ENCODE results near the gene PGAM5.
"Not testable (repeated sequence)": the region's sequence is repeated elsewhere in the genome, so short reads cannot be mapped to it uniquely, and the experiment has no call there.

Gene PGAM5

DNA sequence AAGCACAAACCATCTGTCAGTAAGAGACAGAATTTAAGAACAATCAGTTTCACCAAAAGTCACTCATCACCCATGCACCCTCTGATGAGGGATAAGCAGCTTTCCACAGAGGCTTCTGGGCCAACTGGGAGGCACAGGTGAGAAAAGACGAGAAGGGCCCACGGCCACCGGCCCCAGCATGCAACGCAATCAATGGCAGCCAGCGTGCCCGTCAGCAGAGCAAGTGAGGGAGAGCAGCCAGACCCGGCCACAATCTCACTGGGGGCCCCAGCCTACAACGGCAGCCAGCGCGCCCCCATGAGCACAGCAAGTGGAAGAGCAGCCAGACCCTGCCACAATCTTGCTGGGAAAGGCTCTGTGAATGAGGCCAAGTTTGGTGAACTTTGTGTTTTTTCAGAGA is 37.7 kb downstream of the PGAM5 start:
- no peak for DNase-seq (ENCODE audit: low read depth in 1 of 2, low spot score in 1 of 2)
- in situ Hi-C loops (cut with HindIII; ENCODE audit: low pct_unique_long_range_greater_than_20kb, low sequenced_read_pairs) = no loop called here
- TF ChIP-seq JUND (IDR thresholded peaks at IDR 0.05; ENCODE audit: low read depth) = no peak

DNA sequence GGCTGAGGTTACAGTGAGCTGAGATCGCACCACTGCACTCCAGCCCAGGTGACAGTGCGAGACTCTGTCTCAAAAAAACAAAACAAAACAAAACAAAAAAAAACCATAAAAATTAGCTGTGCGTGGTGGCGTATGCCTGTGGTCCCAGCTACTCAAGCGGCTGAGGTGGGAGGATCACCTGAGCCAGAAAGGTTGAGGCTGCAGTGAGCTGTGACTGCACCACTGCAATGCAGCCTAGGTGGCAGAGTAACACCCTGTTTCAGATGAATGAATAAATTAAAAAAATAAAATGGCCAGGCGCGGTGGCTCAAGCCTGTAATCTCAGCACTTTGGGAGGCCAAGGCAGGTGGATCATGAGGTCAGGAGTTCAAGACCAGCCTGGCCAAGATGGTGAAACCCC is 43.0 kb downstream of the PGAM5 start:
- in situ Hi-C loops (cut with HindIII; ENCODE audit: low pct_unique_long_range_greater_than_20kb, low sequenced_read_pairs); DNase-seq (ENCODE audit: low read depth in 1 of 2, low spot score in 1 of 2): not testable (repeated sequence)

GRCh38 chr12:132754160-132754932 is 43.7 kb downstream of the PGAM5 start:
- no peak for TF ChIP-seq JUND (IDR thresholded peaks at IDR 0.05; ENCODE audit: low read depth)
- no peak for DNase-seq (ENCODE audit: low read depth in 1 of 2, low spot score in 1 of 2)
- in situ Hi-C loops (cut with HindIII; ENCODE audit: low pct_unique_long_range_greater_than_20kb, low sequenced_read_pairs) = no loop called here

- in situ Hi-C loops (cut with HindIII; ENCODE audit: low pct_unique_long_range_greater_than_20kb, low sequenced_read_pairs); DNase-seq (ENCODE audit: low read depth in 1 of 2, low spot score in 1 of 2): not testable (repeated sequence)
Observed at GRCh38 chr12:132758825-132759224, 48.2 kb downstream of the PGAM5 start.

GRCh38 chr12:132759359-132759758 is 48.7 kb downstream of the PGAM5 start:
- in situ Hi-C loops (cut with HindIII; ENCODE audit: low pct_unique_long_range_greater_than_20kb, low sequenced_read_pairs) = no loop called here
- no peak for DNase-seq (ENCODE audit: low read depth in 1 of 2, low spot score in 1 of 2)
- no peak for TF ChIP-seq JUND (IDR thresholded peaks at IDR 0.05; ENCODE audit: low read depth)

DNA sequence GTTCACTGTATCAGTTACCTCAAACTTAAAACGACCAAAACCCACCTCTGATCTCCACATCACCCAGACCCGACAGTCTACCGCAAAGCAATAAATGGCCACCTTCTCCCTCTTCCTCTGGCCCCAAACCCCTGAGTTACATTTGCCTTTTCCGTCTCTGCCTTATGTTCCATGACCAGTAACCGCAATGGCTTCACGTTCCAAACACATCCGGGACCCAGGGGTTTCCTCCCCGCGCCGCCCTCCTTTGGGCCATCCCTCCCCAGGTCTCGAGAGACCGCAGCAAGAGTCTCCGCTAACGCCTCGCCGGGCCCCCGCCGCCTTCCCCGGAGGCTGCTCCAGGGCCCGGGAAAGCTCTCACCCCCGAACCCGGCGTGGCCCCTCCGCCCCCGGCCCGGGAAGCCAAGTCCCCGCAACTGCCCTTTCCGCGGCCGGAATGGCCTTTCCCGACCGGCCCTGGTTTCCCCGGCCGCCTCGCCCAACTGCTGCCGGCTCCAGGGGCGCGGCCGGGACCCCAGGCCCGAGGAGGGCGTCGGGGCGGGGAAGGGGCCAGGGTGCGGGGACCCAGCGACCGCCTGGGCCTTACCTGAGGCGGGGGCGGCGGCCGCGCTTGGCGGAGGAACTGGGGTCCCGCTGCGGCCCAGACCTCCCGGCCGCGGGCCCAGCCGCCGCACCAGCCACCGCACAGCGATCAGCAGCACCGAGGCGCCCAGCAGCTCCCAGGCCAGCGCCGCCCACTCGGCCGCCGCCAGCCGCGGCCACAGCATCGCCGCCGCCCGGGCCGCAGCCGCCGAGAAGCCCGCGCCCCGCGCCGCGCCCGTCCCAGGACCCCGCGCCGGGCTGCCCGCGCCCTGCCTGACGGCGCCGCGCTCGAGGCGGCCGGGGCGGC is 50.6 kb downstream of the PGAM5 start, which contains the start of gene ANKLE2:
Gene ANKLE2 (minus strand): TSS at position 801 of the 889 bp plus-strand sequence. CDS start 34 bp downstream, at position 767.
- in situ Hi-C loops (cut with HindIII; ENCODE audit: low pct_unique_long_range_greater_than_20kb, low sequenced_read_pairs) = no loop called here
- no peak for TF ChIP-seq JUND (IDR thresholded peaks at IDR 0.05; ENCODE audit: low read depth)
- peak; percentile 53 to 72 for DNase-seq (ENCODE audit: low read depth in 1 of 2, low spot score in 1 of 2)

- peak; percentile 91 to 95 for DNase-seq (ENCODE audit: low read depth in 1 of 2, low spot score in 1 of 2)
- TF ChIP-seq JUND (IDR thresholded peaks at IDR 0.05; ENCODE audit: low read depth) = no peak
- in situ Hi-C loops (cut with HindIII; ENCODE audit: low pct_unique_long_range_greater_than_20kb, low sequenced_read_pairs) = no loop called here
Observed at GRCh38 chr12:132761921-132762583, 51.4 kb downstream of the PGAM5 start.

DNA sequence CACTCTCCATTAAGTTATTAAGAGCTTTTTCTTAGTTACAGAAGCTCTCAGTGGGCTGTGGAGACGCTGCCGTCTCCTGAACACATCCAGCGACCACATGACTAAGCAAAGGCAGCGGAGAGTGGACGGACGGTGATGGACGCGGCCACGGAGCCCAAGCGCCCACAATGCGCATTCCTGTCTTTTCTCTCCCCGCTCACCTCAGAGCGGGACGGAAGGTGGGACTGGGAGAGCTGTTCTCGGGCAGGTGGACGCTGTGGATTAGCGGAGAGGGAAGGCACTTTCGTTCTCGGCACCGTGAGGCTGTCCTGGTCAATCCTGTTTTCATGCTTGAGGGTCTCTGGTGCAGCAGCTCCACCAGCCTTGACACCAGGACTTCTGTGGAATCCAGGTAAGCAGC is 53.6 kb downstream of the PGAM5 start:
- no peak for TF ChIP-seq JUND (IDR thresholded peaks at IDR 0.05; ENCODE audit: low read depth)
- in situ Hi-C loops (cut with HindIII; ENCODE audit: low pct_unique_long_range_greater_than_20kb, low sequenced_read_pairs) = no loop called here

GRCh38 chr12:132765361-132765760 is 54.7 kb downstream of the PGAM5 start:
- no peak for TF ChIP-seq JUND (IDR thresholded peaks at IDR 0.05; ENCODE audit: low read depth)
- in situ Hi-C loops (cut with HindIII; ENCODE audit: low pct_unique_long_range_greater_than_20kb, low sequenced_read_pairs) = no loop called here
- no peak for DNase-seq (ENCODE audit: low read depth in 1 of 2, low spot score in 1 of 2)

More for the DNA sequence above, 53.6 kb downstream of the PGAM5 start:
- DNase-seq (ENCODE audit: low read depth in 1 of 2, low spot score in 1 of 2) = no peak

DNA sequence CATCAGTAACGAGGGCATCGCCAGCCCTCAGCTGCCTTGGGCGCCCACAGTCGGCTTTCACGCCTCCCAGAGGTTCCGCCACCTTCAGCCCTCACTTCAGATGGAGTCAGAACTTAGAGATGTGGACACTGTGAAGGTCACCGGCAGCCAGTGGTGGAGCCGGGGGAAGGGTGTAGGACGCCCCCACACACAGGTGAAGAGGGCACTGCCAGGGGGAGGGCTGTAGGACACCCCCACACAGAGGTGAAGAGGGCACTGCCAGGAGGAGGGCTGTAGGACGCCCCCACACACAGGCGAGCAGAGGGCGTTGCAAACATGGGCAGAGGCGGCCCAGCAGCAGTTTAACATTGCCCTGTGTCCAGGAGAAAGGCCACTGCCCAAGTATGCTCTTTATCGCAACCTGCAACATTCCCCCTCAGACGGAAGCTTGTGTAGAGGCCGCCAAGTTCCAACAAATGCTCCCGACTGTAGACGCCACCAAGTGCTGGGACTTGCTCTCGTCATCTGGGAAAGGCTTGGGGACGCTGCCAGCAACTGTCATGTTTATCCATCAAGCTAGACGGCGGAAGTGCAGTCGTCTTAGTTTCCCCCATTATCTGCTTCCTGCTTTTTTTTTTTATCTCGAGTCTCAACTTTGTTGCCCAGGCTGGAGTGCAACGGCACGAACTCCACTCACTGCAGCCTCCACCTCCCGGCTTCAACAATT is 55.9 kb downstream of the PGAM5 start:
- in situ Hi-C loops (cut with HindIII; ENCODE audit: low pct_unique_long_range_greater_than_20kb, low sequenced_read_pairs) = no loop called here
- no peak for DNase-seq (ENCODE audit: low read depth in 1 of 2, low spot score in 1 of 2)
- no peak for TF ChIP-seq JUND (IDR thresholded peaks at IDR 0.05; ENCODE audit: low read depth)

DNA sequence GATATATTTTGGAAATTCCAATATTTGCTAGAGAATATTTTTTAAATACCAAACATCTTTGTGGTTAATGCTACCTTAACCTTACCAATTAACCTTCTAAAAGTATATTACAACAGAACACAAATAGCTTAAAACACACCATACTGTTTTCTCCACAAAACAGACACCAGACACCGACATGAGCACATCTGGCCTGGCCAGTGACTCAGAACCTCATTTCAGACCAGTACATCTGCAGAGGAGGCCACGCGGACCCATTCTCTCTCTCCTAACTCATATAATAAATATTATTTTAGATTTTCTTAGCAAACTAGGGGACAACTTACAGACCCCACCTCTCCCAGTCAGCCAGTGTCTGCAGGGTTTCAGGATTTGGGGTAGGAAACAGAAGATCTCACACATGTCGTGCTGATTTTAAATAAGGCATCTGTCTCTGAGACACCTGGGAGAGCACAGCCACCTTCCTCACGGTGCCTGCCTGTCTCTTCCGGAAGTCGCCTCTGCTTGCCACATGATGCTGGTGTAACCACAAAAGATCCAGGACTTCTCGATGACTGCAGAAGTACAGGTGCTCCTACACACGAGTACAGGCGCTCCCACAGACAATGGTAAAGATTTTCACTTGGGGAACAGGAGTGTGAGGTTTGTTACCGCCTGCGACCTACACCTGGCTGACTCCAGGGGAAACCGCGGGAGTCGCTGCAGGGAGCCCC is 60.6 kb downstream of the PGAM5 start:
- in situ Hi-C loops (cut with HindIII; ENCODE audit: low pct_unique_long_range_greater_than_20kb, low sequenced_read_pairs) = no loop called here
- TF ChIP-seq JUND (IDR thresholded peaks at IDR 0.05; ENCODE audit: low read depth) = no peak
- no peak for DNase-seq (ENCODE audit: low read depth in 1 of 2, low spot score in 1 of 2)

Data from T47D (cell line).